Activated T-helper 1 cell treated with anti-CD3 and anti-CD28 coated beads, Interleukin-12 subunit alpha, Interleukin-12 subunit beta, Interleukin-2, Interleukin-4 antibody, amounts not matched to agents 30 ng/mL and 10 ng/mL and 1 ng/mL, durations not matched to agents 14 hours and 24 hours and 36 hours (primary cell): Measurements from ENCODE around the gene SP6. TPM values are rescaled to one million over a fixed set of nuclear protein-coding genes. Genes with fewer than 3 reads are reported as not detected.

Source experiments
- DNase-seq: peaks from one replicate; pipeline ENCODE4 v3.0.0; 2021; ENCODE audit warnings: low spot score
- H3K27ac Mint-ChIP-seq: one replicate; pipeline ENCODE4 v1.8.0; 2021; ENCODE audit warnings: mild to moderate bottlenecking, mixed read lengths
- H3K27me3 Mint-ChIP-seq: one replicate; pipeline ENCODE4 v1.8.0; 2022; ENCODE audit warnings: mild to moderate bottlenecking, moderate library complexity, mixed read lengths; ENCODE audit not compliant: insufficient read depth
- H3K36me3 Mint-ChIP-seq: one replicate; pipeline ENCODE4 v1.8.0; 2021; ENCODE audit warnings: low read depth, mixed read lengths
- H3K4me1 Mint-ChIP-seq: one replicate; pipeline ENCODE4 v1.8.0; 2021; ENCODE audit warnings: low read depth, mixed read lengths
- H3K4me3 Mint-ChIP-seq: one replicate; pipeline ENCODE4 v1.8.0; 2021; ENCODE audit warnings: mild to moderate bottlenecking, moderate library complexity, mixed read lengths
- H3K9me3 Mint-ChIP-seq: one replicate; pipeline ENCODE4 v1.8.0; 2021; ENCODE audit warnings: mixed read lengths
- intact Hi-C: fragments of 100-400 bp; cut with micrococcal nuclease; formaldehyde crosslinking; loops from one replicate; pipeline ENCODE4 v1.15.1; 2024
- total RNA-seq: library from RNA; stranded (reverse); gene quantifications from 2 replicates; pipeline ENCODE4 v1.2.3, GENCODE V29; 2022

The SP6 gene
- total RNA-seq, result 0.05 and 0.12 TPM in 2 replicates

DNA sequence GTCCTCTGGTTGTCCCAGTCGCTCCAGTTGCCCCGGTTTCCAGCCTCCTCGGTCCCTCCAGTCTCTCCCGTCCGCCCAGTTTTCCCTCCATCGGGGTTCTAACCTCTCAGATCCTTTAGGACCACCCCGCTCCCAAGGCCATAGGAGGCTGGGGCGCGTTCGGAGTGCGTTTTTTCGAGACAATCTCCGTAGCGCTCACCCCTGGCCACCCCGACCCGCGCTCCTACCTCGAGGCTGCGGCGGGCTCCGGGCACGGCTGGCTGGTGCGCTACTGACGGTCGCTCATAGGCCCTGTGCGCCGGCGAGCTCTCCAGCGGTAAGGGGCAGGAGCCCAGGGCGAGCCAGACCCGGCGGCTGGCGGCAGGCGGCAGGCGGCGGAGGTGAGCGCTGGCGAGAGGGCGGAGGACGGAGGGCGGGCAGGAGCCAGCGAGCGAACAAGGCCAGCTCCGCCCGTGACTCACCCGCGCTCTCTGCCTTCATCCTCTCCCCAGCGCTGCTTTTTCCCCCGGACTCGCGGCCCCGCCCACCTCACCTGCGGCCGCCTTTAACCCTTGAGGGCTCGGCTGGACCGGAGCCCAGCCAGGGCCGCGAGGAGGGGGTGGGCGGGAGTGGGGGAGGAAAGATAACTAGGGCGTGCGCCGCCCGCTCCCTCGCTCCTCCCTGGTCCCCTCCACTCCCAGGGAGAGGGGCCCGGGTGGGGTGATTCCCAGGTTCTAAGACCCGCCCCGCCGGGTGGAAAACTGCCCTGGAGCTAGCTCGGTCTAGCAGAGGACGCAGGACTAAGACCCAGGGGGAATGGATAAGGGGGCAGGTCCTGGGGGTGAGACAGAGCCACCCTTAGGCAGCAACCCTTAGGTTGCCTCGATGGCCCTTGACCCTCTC, at the start of gene SP6:
TSS of gene SP6 (minus strand) at position 472 of the 882 bp plus-strand sequence. CDS start 2,734 bp downstream, outside the sequence.
- peaks cover 29% of the 10 kb centered on the region for H3K4me1 Mint-ChIP-seq

DNA sequence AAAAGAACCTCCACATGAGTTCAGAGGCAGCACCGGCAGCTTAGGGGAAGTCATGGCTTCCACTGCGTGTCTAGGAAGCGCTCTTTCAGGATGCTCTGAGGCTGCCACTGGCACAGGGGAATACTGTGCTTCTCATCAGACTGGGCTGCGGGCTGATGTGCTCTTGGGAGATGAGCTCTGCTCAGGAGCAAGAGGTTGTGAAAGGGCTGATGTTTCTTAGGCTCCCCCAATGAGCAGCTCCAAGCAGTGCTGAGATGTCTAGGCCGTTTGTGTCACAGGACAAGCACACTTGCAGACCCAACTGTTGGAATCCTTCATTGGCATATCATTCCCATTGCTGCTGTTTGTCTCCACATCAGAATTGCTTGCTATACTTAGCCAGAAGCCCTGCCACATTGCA, 48.7 kb upstream of the SP6 start:
- DNase-seq, result no peak
- peaks cover 27% of the 10 kb centered on the region for H3K4me1 Mint-ChIP-seq
- peaks cover 22% of the 10 kb centered on the region for H3K36me3 Mint-ChIP-seq
- peaks cover 3% of the 10 kb centered on the region for H3K27me3 Mint-ChIP-seq
- no peak overlapping the region for H3K4me3 Mint-ChIP-seq
- H3K27ac Mint-ChIP-seq, result no peak overlapping the region
- no peaks in the 10 kb centered on the region for H3K9me3 Mint-ChIP-seq
- intact Hi-C loops, result loop anchor here (5.0 kb wide), 3 partner anchors 113 to 367 kb away; partner anchors contain the start of genes NPEPPS and SNX11

More for the DNA sequence above, at the start of gene SP6:
- peak within 1 kb of the TSS; percentile 55 for H3K4me3 Mint-ChIP-seq
- DNase-seq, result peak; percentile 50
- H3K36me3 Mint-ChIP-seq, result no peaks in the 10 kb centered on the region
- H3K27ac Mint-ChIP-seq, result no peak within 1 kb of the TSS
- intact Hi-C loops, result no loop called here
- peaks cover 87% of the 10 kb centered on the region for H3K27me3 Mint-ChIP-seq
- H3K9me3 Mint-ChIP-seq, result no peaks in the 10 kb centered on the region

DNA sequence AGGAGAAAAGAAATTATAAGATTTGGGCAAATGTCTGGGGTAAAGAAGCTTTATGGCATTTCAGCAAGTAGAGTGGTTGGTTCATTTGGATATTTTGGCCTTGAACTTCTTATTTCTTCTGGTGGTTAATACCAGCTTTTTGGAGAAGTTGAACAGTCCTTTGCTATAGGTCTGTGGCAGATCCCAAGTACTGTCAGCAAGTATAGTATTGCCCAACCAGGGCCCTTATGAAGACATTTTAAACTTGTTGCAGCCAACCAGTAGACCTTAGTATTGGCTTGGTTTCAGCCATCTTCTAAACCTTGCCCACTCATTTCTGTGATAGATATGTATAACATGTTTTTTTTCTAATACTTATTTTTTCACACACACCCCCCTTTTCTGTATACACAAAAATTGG, 47.3 kb upstream of the SP6 start:
- Mint-ChIP-seq H3K4me1 (peaks cover 38% of the 10 kb centered on the region), H3K9me3 (no peaks in the 10 kb centered on the region), H3K27me3 (peaks cover 3% of the 10 kb centered on the region), H3K36me3 (peaks cover 20% of the 10 kb centered on the region), H3K27ac (no peak overlapping the region), H3K4me3 (no peak overlapping the region)
- no peak for DNase-seq
- intact Hi-C loops, result loop anchor here (5.0 kb wide), 3 partner anchors 114 to 366 kb away; partner anchors contain the start of genes NPEPPS and SNX11

DNA sequence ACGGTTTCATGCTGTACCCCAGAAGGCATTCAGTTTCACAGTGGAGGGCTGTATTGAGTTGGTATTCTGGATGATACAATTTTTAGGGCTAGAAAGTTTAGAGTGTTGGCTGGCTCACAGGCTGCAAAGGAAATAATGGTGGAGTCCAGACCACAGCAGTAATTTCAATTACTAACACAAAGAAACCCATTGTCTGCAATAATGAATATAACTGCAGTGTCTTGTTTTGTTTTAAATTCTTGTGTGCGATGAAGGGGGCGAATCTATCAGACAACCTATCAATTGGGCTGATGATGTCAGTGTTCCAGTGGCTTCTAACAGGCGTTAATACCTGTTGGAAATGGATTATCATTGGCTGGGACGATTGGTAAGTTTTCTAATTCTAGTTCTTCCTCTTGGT, 46.6 kb upstream of the SP6 start:
- Mint-ChIP-seq H3K4me3 (peak overlapping the region; percentile 90), H3K36me3 (peaks cover 20% of the 10 kb centered on the region), H3K27ac (peak overlapping the region; percentile 93), H3K4me1 (peaks cover 38% of the 10 kb centered on the region), H3K27me3 (peaks cover 3% of the 10 kb centered on the region), H3K9me3 (no peaks in the 10 kb centered on the region)
- no peak for DNase-seq
- intact Hi-C loops, result loop anchor here (2.0 to 5.0 kb wide), 4 partner anchors 115 to 365 kb away; partner anchors contain the start of genes NPEPPS, SNX11 and TBX21

DNA sequence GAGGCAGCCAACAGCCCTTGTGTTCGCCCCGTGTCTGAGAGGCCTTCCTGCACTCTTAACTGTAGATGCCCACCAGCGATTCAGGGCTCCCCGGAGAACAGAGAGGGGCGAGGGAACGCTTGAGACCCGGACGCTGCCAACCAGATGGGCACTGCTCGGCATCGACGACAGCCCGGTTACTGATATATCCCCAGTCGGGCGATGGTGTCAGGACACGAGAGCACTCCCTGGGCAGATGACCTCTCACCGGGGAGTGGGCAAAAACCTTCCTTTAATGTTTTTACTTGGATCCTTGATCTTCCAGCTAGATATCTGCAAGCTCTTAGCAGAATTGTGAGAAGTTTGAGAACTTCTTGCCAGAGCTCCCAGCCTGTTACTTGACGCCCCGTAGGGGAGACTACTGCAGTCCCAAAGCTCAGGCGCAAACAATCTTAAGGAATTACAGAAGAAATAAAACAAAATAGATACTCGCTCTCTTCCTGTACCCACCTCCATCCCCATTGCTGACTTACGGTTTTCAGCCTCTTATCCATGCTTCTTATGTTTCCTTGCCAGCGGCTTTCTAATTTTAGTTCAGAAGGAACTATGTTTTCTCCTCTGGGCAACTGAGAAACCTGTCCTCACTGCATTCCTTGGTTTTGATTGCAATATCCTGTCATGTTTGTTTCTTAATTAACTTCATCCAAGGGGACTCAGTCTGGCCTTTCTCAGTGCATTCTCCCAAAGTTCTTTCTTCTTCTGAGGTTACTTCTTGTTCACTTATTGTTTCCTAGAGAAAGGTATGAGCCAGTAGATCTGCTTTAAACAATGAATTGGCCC, 45.9 kb upstream of the SP6 start:
- H3K4me1 Mint-ChIP-seq, result peaks cover 39% of the 10 kb centered on the region
- intact Hi-C loops, result loop anchor here (2.0 to 5.0 kb wide), 4 partner anchors 115 to 365 kb away; partner anchors contain the start of genes NPEPPS, SNX11 and TBX21
- no peak for DNase-seq
- peaks cover 20% of the 10 kb centered on the region for H3K36me3 Mint-ChIP-seq
- peaks cover 3% of the 10 kb centered on the region for H3K27me3 Mint-ChIP-seq
- peak overlapping the region; percentile 93 for H3K27ac Mint-ChIP-seq
- peak overlapping the region; percentile 90 for H3K4me3 Mint-ChIP-seq
- H3K9me3 Mint-ChIP-seq, result no peaks in the 10 kb centered on the region

DNA sequence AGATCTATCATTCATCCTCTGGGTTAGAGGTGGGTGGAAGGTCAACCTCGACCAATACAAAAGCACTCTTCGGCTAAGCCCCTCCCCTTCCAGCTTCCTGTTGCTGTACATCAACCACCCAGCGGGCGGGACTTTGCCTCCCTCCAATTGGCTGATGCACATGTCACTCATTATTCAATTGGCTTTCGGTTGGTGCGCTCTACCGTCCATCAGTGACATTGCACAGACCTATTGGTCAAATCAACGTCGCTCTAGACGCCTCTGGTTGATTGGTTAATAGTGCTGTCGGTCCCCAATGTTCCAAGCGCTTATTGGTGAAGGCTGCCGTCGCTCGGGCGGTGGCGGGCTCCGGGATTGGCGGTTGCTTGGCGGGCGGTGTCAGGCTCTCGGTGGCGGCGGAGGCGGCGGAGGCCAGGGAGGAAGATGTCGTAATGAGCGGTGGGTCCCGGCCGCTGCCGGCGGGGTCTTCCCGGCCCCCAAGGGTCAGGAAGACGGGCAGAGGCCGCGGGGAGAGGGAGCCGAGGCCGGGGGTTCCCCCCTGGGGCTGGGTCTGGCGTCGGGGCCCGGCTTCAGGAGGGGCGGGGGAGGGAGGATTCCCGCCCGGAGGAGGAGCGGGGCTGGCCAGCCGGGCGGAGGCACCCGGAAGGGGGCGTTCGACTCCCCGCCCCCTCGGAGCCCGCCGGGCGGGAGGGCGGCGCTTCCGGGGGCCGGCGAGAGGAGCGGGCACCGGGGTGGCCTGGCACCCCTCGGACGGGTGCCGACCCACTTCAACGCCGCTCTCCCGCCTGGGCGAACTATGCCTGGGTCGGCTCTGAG, 45.1 kb upstream of the SP6 start, which contains the start of gene SP2:
TSS of gene SP2 (plus strand) at position 381 of the 816 bp plus-strand sequence. CDS start at position 432, 51 bp downstream.
- Mint-ChIP-seq H3K36me3 (peaks cover 20% of the 10 kb centered on the region), H3K9me3 (no peaks in the 10 kb centered on the region), H3K27me3 (peaks cover 3% of the 10 kb centered on the region), H3K27ac (peak within 1 kb of the TSS; percentile 100), H3K4me1 (peaks cover 47% of the 10 kb centered on the region), H3K4me3 (peak within 1 kb of the TSS; percentile 98)
- peak; percentile 100 for DNase-seq
- intact Hi-C loops, result loop anchor here (1.0 to 5.0 kb wide), 10 partner anchors 45 to 364 kb away; partner anchors contain the start of genes LRRC46, MRPL10, NPEPPS and PNPO

DNA sequence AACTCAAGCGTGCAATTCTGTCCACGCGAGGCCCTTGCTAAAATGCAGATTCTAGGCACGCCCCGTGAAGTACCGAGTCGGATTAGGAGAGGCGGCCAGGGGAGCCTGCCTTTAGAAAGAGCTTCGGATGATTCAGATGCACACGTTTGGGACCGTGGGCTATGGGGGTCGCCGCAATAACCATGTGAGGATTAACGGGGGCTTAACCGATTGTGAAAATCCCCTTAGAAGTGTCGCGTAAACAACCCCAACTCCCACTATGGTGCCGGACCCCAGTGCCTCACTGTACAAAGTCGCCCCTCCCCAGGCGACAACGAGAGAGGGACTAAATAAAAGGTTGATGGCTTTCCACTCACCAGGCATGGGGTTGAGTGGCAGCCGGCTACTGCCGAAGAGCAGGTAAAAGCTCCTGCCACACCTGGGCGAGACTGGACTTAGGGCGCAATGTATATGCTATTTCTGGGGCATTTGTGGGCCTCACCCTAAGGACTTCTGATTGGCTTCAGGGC, 44.4 kb upstream of the SP6 start:
- Mint-ChIP-seq H3K27ac (peak overlapping the region; percentile 100), H3K36me3 (peaks cover 17% of the 10 kb centered on the region), H3K4me1 (peaks cover 48% of the 10 kb centered on the region), H3K27me3 (peaks cover 3% of the 10 kb centered on the region), H3K4me3 (peak overlapping the region; percentile 98), H3K9me3 (no peaks in the 10 kb centered on the region)
- intact Hi-C loops, result loop anchor here (1.0 to 5.0 kb wide), 9 partner anchors 46 to 363 kb away; partner anchors contain the start of genes LRRC46, MRPL10, NPEPPS and PNPO
- DNase-seq, result no peak

DNA sequence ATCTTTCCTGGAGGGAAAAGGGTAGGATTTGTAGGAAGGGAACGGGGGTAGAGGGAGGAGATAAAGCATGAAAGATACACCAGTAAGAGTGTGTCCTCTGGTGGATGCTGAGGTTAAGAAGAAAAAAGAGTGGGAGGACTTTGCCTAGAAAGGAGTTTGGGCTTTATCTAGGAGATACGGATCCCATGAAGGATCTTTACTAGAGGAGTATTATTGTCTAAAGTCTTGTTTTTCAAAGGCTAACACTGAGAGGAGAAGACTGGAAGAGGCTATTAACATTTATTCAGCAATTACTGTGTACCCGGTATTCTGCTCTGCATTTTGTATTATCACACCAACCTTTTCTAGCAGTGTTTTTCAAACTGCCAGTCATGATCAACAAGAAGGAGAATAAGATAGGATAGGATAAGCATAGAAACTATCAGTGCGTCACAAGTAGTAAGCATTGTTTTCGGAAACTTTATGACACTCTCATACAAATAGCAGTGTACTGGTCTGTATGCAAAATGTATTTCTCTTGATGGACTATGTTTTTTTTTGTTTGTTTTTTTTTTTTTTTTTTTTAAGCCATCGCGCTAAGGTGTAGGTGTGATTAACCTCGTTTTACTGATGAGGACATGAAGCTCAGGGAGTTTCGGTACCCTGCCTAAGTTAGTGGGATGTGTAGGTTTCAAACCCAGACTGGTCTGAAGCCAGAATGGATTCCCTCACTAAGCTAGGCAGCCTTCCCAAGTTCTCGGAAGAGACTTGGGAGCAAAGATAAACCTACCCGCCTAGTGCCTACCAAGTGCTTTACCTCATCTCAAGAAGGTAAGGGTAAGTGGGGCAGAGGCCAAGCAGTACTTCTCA, 43.8 kb upstream of the SP6 start:
- Mint-ChIP-seq H3K4me1 (peaks cover 55% of the 10 kb centered on the region), H3K27me3 (peaks cover 3% of the 10 kb centered on the region), H3K4me3 (peak overlapping the region; percentile 98), H3K9me3 (no peaks in the 10 kb centered on the region), H3K36me3 (peaks cover 16% of the 10 kb centered on the region), H3K27ac (peak overlapping the region; percentile 100)
- DNase-seq, result no peak
- intact Hi-C loops, result loop anchor here (1.0 to 5.0 kb wide), 9 partner anchors 47 to 362 kb away; partner anchors contain the start of genes LRRC46, MRPL10, NPEPPS and PNPO

DNA sequence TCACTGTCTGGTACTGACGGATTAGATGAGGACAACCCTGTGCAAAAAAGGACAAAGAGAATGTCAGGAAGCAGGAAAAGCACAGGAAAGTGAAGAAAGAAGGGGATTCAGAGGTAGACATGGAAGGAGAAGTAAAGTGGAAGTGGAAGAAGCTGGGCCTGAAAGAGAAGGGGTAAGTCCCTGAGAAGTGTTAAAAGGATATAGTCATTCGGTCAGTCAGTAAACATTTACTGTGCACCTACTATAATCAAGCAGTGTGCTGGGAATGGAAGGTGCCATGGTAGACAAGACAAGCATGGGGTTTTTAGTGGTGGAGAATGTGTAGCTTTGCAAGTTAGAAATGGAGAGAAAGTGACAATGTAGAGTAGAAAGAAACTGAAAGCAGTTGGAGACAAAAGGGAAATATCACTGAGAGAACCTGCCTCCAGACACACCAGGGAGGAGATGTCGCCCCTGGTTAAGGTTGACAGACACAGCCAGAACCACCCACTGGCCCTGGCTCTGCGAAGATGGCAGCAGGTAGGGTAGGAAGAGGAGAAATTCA, 40.7 kb upstream of the SP6 start:
- intact Hi-C loops, result loop anchor here (2.0 kb wide), 1 partner anchor 115 kb away; no protein-coding TSS in a partner anchor
- Mint-ChIP-seq H3K9me3 (no peaks in the 10 kb centered on the region), H3K4me1 (peaks cover 32% of the 10 kb centered on the region), H3K4me3 (peak overlapping the region; percentile 35), H3K27ac (peak overlapping the region; percentile 77), H3K27me3 (peaks cover 3% of the 10 kb centered on the region), H3K36me3 (peaks cover 4% of the 10 kb centered on the region)
- DNase-seq, result no peak

DNA sequence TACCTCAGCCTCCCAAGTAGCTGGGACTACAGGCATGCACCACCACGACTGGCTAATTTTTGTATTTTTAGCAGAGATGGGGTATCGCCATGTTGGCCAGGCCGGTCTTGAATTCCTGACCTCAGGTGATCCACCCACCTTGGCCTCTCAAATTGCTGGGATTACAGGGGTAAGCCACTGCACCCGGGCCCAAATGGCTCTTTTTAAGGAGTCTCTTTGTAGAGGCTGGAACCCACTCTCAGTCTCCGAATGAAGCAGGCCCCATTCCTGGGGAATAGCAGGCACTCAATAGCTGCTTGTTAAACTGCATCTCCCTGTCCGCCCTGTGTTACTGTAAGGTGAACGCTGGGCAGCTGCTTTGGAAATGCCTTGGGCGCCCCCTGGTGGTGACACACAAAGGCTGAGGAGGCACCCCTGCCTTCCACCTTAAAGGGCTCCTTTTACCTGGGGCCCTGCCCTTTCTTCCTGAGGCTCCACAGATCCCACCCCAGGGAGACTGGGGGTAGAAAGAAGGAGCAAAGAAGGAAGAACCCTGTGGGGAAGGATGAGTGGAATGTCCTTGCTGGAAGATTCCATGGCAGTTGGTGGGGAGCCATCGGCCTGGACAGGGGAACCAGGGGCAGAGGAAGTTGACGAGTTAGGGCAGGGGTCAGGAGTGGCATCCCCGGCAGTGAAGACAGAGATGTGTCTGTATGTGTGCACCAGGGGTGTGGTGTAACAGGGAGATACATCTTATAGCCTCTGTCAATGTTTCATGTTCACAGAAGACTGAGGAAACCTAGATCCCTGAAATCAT, 39.0 kb upstream of the SP6 start:
- peak; percentile 82 for DNase-seq
- Mint-ChIP-seq H3K36me3 (peaks cover 3% of the 10 kb centered on the region), H3K9me3 (no peaks in the 10 kb centered on the region), H3K27ac (peak overlapping the region; percentile 1), H3K4me1 (peaks cover 31% of the 10 kb centered on the region), H3K27me3 (no peaks in the 10 kb centered on the region), H3K4me3 (peak overlapping the region; percentile 57)
- intact Hi-C loops, result loop anchor here (1.0 to 2.0 kb wide), 2 partner anchors 49 to 113 kb away; partner anchors contain the start of gene SCRN2
